HepG2 (cell line): Measurements from ENCODE around the gene FAM78A. TPM values are rescaled to one million over a fixed set of nuclear protein-coding genes. Genes with fewer than 3 reads are reported as not detected.

Source experiments
- EZH2 ChIP-seq: conservative IDR thresholded peaks from 2 replicates; pipeline ENCODE4 v1.6.1; 2012; ENCODE audit warnings: mild to moderate bottlenecking, low read depth, low read length, moderate library complexity
- NPAS2 ChIP-seq: sonication (generic); formaldehyde crosslinking; IDR thresholded peaks from 2 replicates; pipeline ENCODE4 v1.8.0; 2022; ENCODE audit warnings: mild to moderate bottlenecking, missing genetic modification reagents, borderline replicate concordance
- SOX5 ChIP-seq: IDR thresholded peaks from 2 replicates; pipeline ENCODE4 v1.6.1; 2016; ENCODE audit warnings: borderline replicate concordance
- ZNF746 ChIP-seq: sonication (generic); formaldehyde crosslinking; IDR thresholded peaks from 2 replicates; pipeline ENCODE4 v1.8.0; 2022; ENCODE audit warnings: mild to moderate bottlenecking, missing genetic modification reagents
- polyA plus RNA-seq, 8 experiments: library from polyadenylated mRNA; depleted of rRNA in 3 of 8; stranded (reverse) in 7 of 8; unstranded in 1 of 8; fragments of >200 nt; fragmentation: Illumina TruSeq in 4 of 8; extraction: Trizol in 4 of 8; gene quantifications; 2 replicates each; pipeline versions ENCODE4 v1.2.1 to v1.2.3, GENCODE V29; 2011 to 2016; ENCODE audit warnings: low read depth in 4 of 8, missing spikeins in 1 of 8, mixed read lengths in 1 of 8; ENCODE audit not compliant: insufficient read depth in 1 of 8
- total RNA-seq, 5 experiments: library from RNA; depleted of rRNA; stranded (reverse); fragments of >200 nt; fragmentation: Illumina TruSeq; extraction: Trizol; gene quantifications; 2 replicates each; pipeline ENCODE4 v1.2.3, GENCODE V29; 2016; ENCODE audit warnings: low read depth in 1 of 5
- TF ChIP-seq, protein P1 (sequence below): sonication (generic); formaldehyde crosslinking; IDR thresholded peaks from 2 replicates; pipeline ENCODE4 v1.5.0; 2020; ENCODE audit warnings: mild to moderate bottlenecking, missing genetic modification reagents, moderate library complexity
- TF ChIP-seq, protein P2 (sequence below): sonication (generic); formaldehyde crosslinking; conservative IDR thresholded peaks from 2 replicates; pipeline ENCODE4 v1.8.0; 2022; ENCODE audit warnings: missing genetic modification reagents
- TF ChIP-seq, protein P3 (sequence below): sonication (generic); formaldehyde crosslinking; IDR thresholded peaks from 2 replicates; pipeline ENCODE4 v1.4.0; 2020; ENCODE audit warnings: missing genetic modification reagents
- TF ChIP-seq, protein P4 (sequence below): sonication (generic); formaldehyde crosslinking; IDR thresholded peaks from 2 replicates; pipeline ENCODE4 v1.5.0; 2020; ENCODE audit warnings: missing genetic modification reagents
- TF ChIP-seq, protein P5 (sequence below): sonication (generic); formaldehyde crosslinking; IDR thresholded peaks from 2 replicates; pipeline ENCODE4 v1.9.0; 2021; ENCODE audit warnings: missing genetic modification reagents, mild to moderate bottlenecking, borderline replicate concordance

FAM78A gene
- total and polyA plus RNA-seq, 2 of the 13 experiments (the other 11 are each of a cell fraction or from before 2014, with no cell fraction given): 0.18 to 0.62 TPM

DNA sequence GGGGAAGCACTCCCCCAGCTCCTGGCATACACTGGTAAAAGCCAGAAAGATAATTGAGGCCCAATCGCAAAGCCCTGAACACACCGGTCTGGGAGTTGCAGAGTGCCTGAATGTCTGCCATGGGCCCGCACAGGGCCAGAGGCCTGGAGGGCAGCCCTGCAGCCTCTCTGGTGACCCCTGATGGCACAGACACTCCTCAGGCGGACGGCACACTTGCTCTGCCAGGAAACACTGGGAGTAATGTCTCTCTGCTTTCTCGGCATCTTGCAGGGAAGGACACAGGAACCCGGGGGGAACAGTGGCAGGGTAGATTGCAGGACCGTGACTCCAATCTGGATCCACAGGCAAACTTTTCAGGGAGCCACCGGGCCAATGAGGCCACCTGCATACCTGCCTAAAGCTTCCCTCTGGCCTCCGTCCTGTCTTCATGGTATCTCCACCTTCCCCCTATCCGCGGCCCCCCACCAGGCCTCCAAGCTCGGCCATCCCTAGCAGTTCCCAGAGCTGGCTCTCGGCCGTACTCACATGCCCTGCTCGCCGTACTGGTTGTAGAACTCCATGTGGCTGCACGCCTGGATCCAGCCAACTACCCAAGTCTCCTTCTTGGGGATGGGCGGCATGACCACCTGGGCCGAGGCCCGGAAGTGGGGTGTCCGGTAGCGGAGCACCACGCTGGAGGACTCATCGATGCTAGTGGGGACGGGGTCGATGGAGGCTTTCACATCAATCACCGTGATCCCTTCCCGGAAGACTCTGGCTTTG, 797 bp downstream of the FAM78A start (continued):
- TF ChIP-seq, protein P1, sequence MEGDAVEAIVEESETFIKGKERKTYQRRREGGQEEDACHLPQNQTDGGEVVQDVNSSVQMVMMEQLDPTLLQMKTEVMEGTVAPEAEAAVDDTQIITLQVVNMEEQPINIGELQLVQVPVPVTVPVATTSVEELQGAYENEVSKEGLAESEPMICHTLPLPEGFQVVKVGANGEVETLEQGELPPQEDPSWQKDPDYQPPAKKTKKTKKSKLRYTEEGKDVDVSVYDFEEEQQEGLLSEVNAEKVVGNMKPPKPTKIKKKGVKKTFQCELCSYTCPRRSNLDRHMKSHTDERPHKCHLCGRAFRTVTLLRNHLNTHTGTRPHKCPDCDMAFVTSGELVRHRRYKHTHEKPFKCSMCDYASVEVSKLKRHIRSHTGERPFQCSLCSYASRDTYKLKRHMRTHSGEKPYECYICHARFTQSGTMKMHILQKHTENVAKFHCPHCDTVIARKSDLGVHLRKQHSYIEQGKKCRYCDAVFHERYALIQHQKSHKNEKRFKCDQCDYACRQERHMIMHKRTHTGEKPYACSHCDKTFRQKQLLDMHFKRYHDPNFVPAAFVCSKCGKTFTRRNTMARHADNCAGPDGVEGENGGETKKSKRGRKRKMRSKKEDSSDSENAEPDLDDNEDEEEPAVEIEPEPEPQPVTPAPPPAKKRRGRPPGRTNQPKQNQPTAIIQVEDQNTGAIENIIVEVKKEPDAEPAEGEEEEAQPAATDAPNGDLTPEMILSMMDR (CRISPR knock-in tag): peak; percentile 68
- TF ChIP-seq EZH2 (no peak), ZNF746 (no peak), SOX5 (CRISPR knock-in tag) (no peak), NPAS2 (CRISPR knock-in tag) (no peak)
- TF ChIP-seq, protein P2, sequence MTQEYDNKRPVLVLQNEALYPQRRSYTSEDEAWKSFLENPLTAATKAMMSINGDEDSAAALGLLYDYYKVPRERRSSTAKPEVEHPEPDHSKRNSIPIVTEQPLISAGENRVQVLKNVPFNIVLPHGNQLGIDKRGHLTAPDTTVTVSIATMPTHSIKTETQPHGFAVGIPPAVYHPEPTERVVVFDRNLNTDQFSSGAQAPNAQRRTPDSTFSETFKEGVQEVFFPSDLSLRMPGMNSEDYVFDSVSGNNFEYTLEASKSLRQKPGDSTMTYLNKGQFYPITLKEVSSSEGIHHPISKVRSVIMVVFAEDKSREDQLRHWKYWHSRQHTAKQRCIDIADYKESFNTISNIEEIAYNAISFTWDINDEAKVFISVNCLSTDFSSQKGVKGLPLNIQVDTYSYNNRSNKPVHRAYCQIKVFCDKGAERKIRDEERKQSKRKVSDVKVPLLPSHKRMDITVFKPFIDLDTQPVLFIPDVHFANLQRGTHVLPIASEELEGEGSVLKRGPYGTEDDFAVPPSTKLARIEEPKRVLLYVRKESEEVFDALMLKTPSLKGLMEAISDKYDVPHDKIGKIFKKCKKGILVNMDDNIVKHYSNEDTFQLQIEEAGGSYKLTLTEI (CRISPR knock-in tag): no peak
- TF ChIP-seq, protein P3, sequence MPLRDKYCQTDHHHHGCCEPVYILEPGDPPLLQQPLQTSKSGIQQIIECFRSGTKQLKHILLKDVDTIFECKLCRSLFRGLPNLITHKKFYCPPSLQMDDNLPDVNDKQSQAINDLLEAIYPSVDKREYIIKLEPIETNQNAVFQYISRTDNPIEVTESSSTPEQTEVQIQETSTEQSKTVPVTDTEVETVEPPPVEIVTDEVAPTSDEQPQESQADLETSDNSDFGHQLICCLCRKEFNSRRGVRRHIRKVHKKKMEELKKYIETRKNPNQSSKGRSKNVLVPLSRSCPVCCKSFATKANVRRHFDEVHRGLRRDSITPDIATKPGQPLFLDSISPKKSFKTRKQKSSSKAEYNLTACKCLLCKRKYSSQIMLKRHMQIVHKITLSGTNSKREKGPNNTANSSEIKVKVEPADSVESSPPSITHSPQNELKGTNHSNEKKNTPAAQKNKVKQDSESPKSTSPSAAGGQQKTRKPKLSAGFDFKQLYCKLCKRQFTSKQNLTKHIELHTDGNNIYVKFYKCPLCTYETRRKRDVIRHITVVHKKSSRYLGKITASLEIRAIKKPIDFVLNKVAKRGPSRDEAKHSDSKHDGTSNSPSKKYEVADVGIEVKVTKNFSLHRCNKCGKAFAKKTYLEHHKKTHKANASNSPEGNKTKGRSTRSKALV (CRISPR knock-in tag): peak; percentile 74; the same call in 1 of the 2 replicates
- TF ChIP-seq, protein P4, sequence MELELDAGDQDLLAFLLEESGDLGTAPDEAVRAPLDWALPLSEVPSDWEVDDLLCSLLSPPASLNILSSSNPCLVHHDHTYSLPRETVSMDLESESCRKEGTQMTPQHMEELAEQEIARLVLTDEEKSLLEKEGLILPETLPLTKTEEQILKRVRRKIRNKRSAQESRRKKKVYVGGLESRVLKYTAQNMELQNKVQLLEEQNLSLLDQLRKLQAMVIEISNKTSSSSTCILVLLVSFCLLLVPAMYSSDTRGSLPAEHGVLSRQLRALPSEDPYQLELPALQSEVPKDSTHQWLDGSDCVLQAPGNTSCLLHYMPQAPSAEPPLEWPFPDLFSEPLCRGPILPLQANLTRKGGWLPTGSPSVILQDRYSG: no peak
- TF ChIP-seq, protein P5, sequence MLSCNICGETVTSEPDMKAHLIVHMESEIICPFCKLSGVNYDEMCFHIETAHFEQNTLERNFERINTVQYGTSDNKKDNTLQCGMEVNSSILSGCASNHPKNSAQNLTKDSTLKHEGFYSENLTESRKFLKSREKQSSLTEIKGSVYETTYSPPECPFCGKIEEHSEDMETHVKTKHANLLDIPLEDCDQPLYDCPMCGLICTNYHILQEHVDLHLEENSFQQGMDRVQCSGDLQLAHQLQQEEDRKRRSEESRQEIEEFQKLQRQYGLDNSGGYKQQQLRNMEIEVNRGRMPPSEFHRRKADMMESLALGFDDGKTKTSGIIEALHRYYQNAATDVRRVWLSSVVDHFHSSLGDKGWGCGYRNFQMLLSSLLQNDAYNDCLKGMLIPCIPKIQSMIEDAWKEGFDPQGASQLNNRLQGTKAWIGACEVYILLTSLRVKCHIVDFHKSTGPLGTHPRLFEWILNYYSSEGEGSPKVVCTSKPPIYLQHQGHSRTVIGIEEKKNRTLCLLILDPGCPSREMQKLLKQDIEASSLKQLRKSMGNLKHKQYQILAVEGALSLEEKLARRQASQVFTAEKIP: no peak
